HEK293T (cell line): ENCODE results near the gene RAD9B.
"Not testable (repeated sequence)": the region's sequence is repeated elsewhere in the genome, so short reads cannot be mapped to it uniquely, and the experiment has no call there.

Experiments
- CTCF ChIA-PET: fragments of 350-600 bp; formaldehyde crosslinking; extraction: SDS; loops from one replicate; lab custom pipeline; 2021; ENCODE audit warnings: antibody characterized with exemption, inconsistent platforms; lab: Yijun Ruan, JAX
- POLR2A ChIA-PET: fragments of 350-600 bp; formaldehyde crosslinking; extraction: SDS; loops from one replicate; lab custom pipeline; 2020; ENCODE audit warnings: antibody characterized with exemption, inconsistent platforms; lab: Yijun Ruan, JAX
- DNase-seq: peaks from one replicate; pipeline ENCODE4 v3.0.0; 2012; ENCODE audit warnings: mixed read lengths; ENCODE audit errors: extremely low spot score
- ARNT ChIP-seq: fragments of 450-650 bp; IDR thresholded peaks from 2 replicates; pipeline ENCODE4 v1.6.1; 2017; ENCODE audit warnings: mild to moderate bottlenecking
- BHLHE40 ChIP-seq: fragments of 450-650 bp; IDR thresholded peaks from 2 replicates; pipeline ENCODE4 v1.6.1; 2016; ENCODE audit warnings: mild to moderate bottlenecking, moderate library complexity, borderline replicate concordance
- CTBP1 ChIP-seq: fragments of 450-650 bp; IDR thresholded peaks from 2 replicates; pipeline ENCODE4 v1.6.1; 2016; ENCODE audit warnings: borderline replicate concordance
- ELF4 ChIP-seq: fragments of 450-650 bp; IDR thresholded peaks from 2 replicates; pipeline ENCODE4 v1.6.1; 2017; ENCODE audit warnings: antibody characterized with exemption
- FOXA1 ChIP-seq: fragments of 450-650 bp; IDR thresholded peaks from 2 replicates; pipeline ENCODE4 v1.6.1; 2016; ENCODE audit warnings: mild to moderate bottlenecking
- FOXK2 ChIP-seq: fragments of 450-650 bp; IDR thresholded peaks from 2 replicates; pipeline ENCODE4 v1.6.1; 2016; ENCODE audit warnings: mild to moderate bottlenecking
- FOXM1 ChIP-seq: fragments of 450-650 bp; IDR thresholded peaks from 2 replicates; pipeline ENCODE4 v1.6.1; 2017; ENCODE audit warnings: mild to moderate bottlenecking, borderline replicate concordance
- HDGF ChIP-seq: fragments of 450-650 bp; IDR thresholded peaks from 2 replicates; pipeline ENCODE4 v1.6.1; 2017; ENCODE audit warnings: antibody characterized with exemption, borderline replicate concordance
- L3MBTL2 ChIP-seq: fragments of 450-650 bp; conservative IDR thresholded peaks from 2 replicates; pipeline ENCODE4 v1.6.1; 2016; ENCODE audit warnings: mild to moderate bottlenecking
- LEF1 ChIP-seq: fragments of 450-650 bp; IDR thresholded peaks from 2 replicates; pipeline ENCODE4 v1.6.1; 2017; ENCODE audit warnings: mild to moderate bottlenecking, borderline replicate concordance
- NFRKB ChIP-seq: fragments of 450-650 bp; IDR thresholded peaks from 2 replicates; pipeline ENCODE4 v1.6.1; 2016; ENCODE audit warnings: mild to moderate bottlenecking, moderate library complexity
- SP1 ChIP-seq: fragments of 450-650 bp; IDR thresholded peaks from 2 replicates; pipeline ENCODE4 v1.6.1; 2017
- SUZ12 ChIP-seq: fragments of 450-650 bp; IDR thresholded peaks from 2 replicates; pipeline ENCODE4 v1.6.1; 2016; ENCODE audit warnings: mild to moderate bottlenecking
- TARDBP ChIP-seq: fragments of 450-650 bp; IDR thresholded peaks from 2 replicates; pipeline ENCODE4 v1.6.1; 2016
- ZNF384 ChIP-seq: fragments of 450-650 bp; IDR thresholded peaks from 2 replicates; pipeline ENCODE4 v1.6.1; 2016
- TF ChIP-seq, protein P1 (sequence below): fragments of 450-650 bp; IDR thresholded peaks from 2 replicates; pipeline ENCODE4 v1.6.1; 2016

RAD9B gene

DNA sequence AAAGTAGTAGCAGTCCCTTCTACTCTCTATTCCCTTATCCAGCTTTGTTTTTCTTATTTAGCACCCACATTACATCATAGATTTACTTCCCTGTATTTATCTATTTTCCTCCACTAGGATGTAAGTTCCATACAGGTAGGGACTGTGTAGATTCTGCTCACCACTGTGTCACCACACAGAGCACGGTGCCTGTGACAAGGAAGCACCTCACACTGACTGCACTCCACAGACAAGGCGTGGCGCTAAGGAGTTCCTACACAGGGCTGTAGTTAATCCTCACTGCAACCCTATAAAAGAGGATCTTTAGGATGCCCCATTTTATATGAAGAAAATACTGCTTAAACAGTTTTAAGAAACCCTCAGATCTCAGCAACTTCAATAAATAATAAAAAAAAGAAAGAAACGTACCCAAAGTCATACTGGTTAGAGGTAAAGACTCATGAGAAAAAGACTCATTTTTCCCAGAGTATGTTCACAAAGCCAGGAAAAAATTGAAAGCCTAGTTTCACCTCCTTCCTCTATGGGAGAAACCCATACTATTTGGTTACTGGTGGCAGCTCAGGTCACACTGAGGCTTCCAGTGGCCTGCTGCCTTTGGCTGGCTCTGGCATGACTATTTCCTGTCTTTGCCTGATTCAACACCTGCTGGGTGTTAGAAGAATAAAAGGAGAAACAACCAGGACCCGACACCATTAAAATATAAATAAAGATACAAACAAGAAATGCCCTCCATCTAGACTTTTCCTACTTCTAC, 36.9 kb downstream of the RAD9B start:
- DNase-seq: no peak
- TF ChIP-seq SP1 (no peak), FOXK2 (no peak), LEF1 (no peak), NFRKB (no peak), L3MBTL2 (no peak), CTBP1 (no peak), ARNT (no peak), FOXA1 (no peak), HDGF (no peak), TARDBP (no peak), SUZ12 (no peak), ELF4 (no peak), BHLHE40 (no peak), ZNF384 (no peak), FOXM1 (no peak)
- TF ChIP-seq, protein P1, sequence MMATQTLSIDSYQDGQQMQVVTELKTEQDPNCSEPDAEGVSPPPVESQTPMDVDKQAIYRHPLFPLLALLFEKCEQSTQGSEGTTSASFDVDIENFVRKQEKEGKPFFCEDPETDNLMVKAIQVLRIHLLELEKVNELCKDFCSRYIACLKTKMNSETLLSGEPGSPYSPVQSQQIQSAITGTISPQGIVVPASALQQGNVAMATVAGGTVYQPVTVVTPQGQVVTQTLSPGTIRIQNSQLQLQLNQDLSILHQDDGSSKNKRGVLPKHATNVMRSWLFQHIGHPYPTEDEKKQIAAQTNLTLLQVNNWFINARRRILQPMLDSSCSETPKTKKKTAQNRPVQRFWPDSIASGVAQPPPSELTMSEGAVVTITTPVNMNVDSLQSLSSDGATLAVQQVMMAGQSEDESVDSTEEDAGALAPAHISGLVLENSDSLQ: no peak
- CTCF ChIA-PET: no interaction called here
- POLR2A ChIA-PET: no interaction called here

DNA sequence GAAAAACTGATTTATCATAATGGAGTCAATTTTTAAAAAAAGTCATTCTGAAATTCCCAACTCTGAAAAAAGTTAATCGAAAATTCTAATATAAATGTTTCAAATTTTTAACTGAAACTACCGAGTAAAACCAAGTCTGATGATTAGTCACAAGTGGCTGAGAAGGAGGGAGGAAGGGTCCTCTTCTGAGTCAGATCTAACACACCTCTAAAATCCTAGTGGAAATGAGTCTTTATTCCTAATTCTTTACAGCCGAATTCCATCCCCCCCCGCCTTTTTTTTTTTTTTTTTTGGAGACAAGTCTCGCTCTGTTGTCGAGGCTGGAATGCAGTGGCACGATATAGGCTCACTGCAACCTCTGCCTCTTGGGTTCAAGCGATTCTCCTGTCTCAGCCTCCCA, 37.9 kb downstream of the RAD9B start:
- TF ChIP-seq HDGF (no peak), NFRKB (no peak), ZNF384 (no peak), ELF4 (no peak), L3MBTL2 (no peak), ARNT (no peak), SP1 (no peak), CTBP1 (no peak), FOXM1 (no peak), FOXK2 (no peak)
- POLR2A ChIA-PET: no interaction called here
- CTCF ChIA-PET: interaction anchor here (0.5 kb wide), 1 partner anchor 40 kb away, joined by 4 read pairs; no protein-coding TSS in a partner anchor
- DNase-seq: no peak

DNA sequence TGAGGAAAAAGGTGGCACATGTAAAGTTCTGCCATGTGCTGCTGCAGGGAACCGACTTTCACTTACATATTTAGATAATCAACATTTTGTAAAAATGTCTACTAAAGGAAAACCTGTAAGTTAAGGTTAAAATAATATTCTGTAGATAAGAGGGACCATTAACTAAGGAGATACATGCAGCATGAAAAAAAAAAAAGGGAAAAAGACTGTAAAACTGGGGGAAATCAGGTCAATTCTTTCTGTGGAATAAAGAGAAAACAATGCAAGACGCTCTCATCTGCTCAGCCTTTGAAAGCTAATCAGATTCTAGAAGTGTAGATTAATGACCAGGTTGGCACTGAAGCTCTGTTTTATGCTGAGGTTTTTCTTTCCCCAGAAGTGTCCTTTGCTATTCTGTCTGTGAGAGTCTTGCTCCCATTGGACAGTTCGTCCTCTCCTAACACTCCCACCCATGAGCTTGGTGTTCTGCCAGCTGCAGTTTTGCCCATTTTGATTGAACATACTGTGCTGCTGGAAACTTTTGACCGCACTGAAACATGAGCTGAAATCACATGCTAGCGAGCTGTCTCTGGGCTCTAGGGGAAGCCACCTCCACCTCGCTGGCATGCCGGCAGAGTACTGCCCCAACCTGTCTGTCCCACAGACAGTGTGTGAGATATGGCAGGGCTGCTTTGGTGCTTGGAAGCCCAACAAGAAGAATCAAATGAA, 41.3 kb downstream of the RAD9B start:
- DNase-seq: no peak
- ChIA-PET POLR2A (interaction anchor here (1.2 kb wide), 1 partner anchor 15 kb away, joined by 3 read pairs; no protein-coding TSS in a partner anchor), CTCF (interaction anchor here (0.6 kb wide), 2 partner anchors 14 to 60 kb away, joined by 3 to 4 read pairs; no protein-coding TSS in a partner anchor)
- TF ChIP-seq FOXK2 (no peak), SP1 (no peak), HDGF (no peak), FOXA1 (no peak), ZNF384 (no peak), NFRKB (no peak), L3MBTL2 (no peak), LEF1 (no peak)

DNA sequence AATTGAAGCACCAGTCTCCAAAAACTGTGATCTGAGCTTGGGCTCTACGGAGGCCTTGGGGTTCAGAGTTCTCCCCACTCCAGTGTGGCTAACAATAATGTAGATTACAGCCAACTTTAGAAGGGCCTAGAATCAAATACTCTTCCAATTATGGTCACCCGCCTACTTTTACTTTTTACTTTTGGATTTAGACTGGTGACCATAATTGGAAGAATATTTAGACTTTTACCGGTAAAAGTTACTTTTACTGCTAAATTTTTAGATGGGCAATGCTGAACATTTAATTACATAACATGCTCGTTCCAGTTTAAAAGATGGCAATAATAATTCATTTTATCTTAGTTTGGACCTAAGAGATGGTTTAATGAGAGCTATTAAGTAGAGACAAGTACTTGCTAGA, 41.8 kb downstream of the RAD9B start:
- no peak for TF ChIP-seq FOXA1
- TF ChIP-seq LEF1: no peak
- TF ChIP-seq ZNF384: no peak
- TF ChIP-seq SP1: no peak
- CTCF ChIA-PET: interaction anchor here (0.6 kb wide), 2 partner anchors 14 to 60 kb away, joined by 3 to 4 read pairs; no protein-coding TSS in a partner anchor
- POLR2A ChIA-PET: interaction anchor here (1.2 kb wide), 1 partner anchor 16 kb away, joined by 3 read pairs; no protein-coding TSS in a partner anchor
- no peak for DNase-seq

DNA sequence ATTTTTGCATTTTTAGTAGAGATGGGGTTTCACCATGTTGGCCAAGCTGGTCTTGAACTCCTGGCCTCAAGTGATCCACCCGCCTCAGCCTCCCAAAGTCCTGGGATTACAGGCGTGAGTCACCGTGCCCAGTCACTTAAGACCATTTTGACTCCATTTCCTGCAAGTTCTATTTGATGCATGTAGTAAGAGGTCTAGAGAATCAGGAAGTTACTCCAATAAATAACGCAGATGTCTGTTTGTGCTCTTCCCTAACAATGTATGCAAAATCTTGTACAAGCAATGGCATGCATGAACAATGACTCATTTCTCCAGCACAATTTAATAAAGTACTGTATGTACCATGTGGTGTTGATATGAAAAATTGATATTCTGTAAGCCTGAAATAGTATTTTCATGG, 43.1 kb downstream of the RAD9B start:
- CTCF ChIA-PET, DNase-seq: not testable (repeated sequence)

DNA sequence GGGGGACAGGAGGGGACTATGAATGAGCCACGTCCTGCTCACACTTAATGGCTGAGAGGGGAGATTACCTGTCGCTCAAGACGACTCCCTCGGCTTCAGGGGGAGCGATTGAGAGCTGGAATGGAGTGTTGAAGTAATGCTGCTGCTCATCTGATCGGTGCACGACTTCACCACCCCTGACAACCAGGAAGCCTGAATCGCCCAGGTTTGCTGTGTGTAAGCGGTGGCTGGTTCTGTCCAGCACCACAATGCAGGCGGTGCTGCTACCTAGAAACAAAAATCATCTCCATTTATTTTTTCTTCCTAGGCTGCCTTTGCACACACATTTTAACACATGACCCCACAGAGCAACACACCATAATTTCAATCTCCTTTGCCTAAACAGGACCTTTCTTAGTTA, 43.7 kb downstream of the RAD9B start:
- POLR2A ChIA-PET: interaction anchor here (0.9 kb wide), 1 partner anchor 77 kb away, joined by 3 read pairs; the partner anchor contains the start of gene FAM216A
- TF ChIP-seq SUZ12: no peak
- no peak for TF ChIP-seq TARDBP
- no peak for TF ChIP-seq FOXK2
- TF ChIP-seq ARNT: no peak
- TF ChIP-seq L3MBTL2: no peak
- no peak for TF ChIP-seq SP1
- no peak for DNase-seq
- CTCF ChIA-PET: no interaction called here

More for the DNA sequence above, 43.1 kb downstream of the RAD9B start:
- POLR2A ChIA-PET: not testable (repeated sequence)

DNA sequence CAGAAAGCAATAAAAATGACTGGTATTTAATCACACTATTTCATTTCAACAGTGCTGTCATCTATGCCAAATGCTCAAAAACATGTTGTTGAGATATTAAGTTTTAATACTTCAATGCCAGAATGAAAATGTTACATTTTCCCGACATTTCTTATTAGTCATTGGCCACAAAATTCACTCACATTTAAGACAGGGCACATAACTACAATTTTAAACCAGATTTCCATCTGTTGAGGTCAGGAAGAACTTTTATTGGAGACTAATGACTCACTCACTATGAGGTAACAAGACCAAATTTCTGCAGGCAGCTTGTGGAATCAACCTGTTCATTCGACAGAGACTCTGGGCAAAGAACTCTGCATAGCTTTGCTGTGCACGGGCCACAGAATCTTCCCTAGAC, 44.2 kb downstream of the RAD9B start:
- ChIA-PET POLR2A (interaction anchor here (0.9 kb wide), 1 partner anchor 77 kb away, joined by 3 read pairs; the partner anchor contains the start of gene FAM216A), CTCF (no interaction called here)
- TF ChIP-seq NFRKB: no peak
- TF ChIP-seq SUZ12: no peak
- TF ChIP-seq TARDBP: no peak
- TF ChIP-seq HDGF: no peak
- TF ChIP-seq, protein P1: no peak
- TF ChIP-seq LEF1: no peak
- TF ChIP-seq L3MBTL2: no peak
- no peak for TF ChIP-seq SP1
- TF ChIP-seq FOXM1: no peak
- TF ChIP-seq ZNF384: no peak
- TF ChIP-seq BHLHE40: no peak
- TF ChIP-seq FOXK2: no peak
- no peak for TF ChIP-seq ARNT
- no peak for TF ChIP-seq CTBP1
- no peak for DNase-seq
